Measurements from ENCODE around the gene PPP2R3B. TPM values are rescaled to one million over a fixed set of nuclear protein-coding genes. Genes with fewer than 3 reads are reported as not detected.

The PPP2R3B gene
- total and polyA plus RNA-seq, 2 donors (not counting 1 experiment from before 2014, with no cell fraction given) = 43.3 to 47.6 TPM

GRCh38 chrX:353566-354535, 32.9 kb downstream of the PPP2R3B start:
- Histone ChIP-seq H3K79me2 (ENCODE audit: control insufficient read depth, insufficient read depth, low read length) (peaks cover 13% of the 10 kb centered on the region), H3K4me1 (ENCODE audit: control insufficient read depth in 2 of 2, insufficient read depth in 2 of 2, low read length in 2 of 2) (peaks cover 0 to 4% of the 10 kb centered on the region in 2 donors), H3K9ac (ENCODE audit: low read length) (no peak overlapping the region), H3K27me3 (replicated peaks in 1 of 4; ENCODE audit: control extremely low read depth in 1 of 4, control insufficient read depth in 3 of 4, insufficient read depth in 4 of 4, low read length in 3 of 4) (no peaks in the 10 kb centered on the region), H3K9me3 (ENCODE audit: control extremely low read depth in 1 of 3, control insufficient read depth in 2 of 3, insufficient read depth in 1 of 3, low read length in 2 of 3) (peaks cover 0 to 18% (median 0%) of the 10 kb centered on the region in 3 donors), H3K36me3 (replicated peaks in 1 of 2; ENCODE audit: control extremely low read depth in 1 of 2, control insufficient read depth in 1 of 2, extremely low read depth in 1 of 2, insufficient read depth in 2 of 2, low read length in 1 of 2) (peaks cover 0 to 8% of the 10 kb centered on the region in 2 experiments), H3K4me2 (replicated peaks; ENCODE audit: low read depth, low read length, poor library complexity, severe bottlenecking) (no peak overlapping the region), H4K20me1 (ENCODE audit: control insufficient read depth, insufficient read depth, low read length, poor library complexity, severe bottlenecking) (no peaks in the 10 kb centered on the region), H3K4me3 (ENCODE audit: control extremely low read depth in 1 of 5, extremely low read depth in 1 of 5, insufficient read depth in 1 of 5, low read depth in 2 of 5, low read length in 4 of 5) (no peak overlapping the region), H3K27ac (ENCODE audit: low read length in 2 of 2) (no peak overlapping the region), H2AFZ (ENCODE audit: insufficient read depth, low read depth, low read length, poor library complexity, severe bottlenecking) (no peak overlapping the region)
- WGBS (ENCODE audit: insufficient coverage) = 94% methylated on average over 37 of the region's 39 CpGs
- no peak overlapping the region for H3K27ac Mint-ChIP-seq
- H3K4me3 Mint-ChIP-seq = no peak overlapping the region
- no peaks in the 10 kb centered on the region for H3K27me3 Mint-ChIP-seq
- no peak for ATAC-seq (ENCODE audit: low read depth)
- POLR2A ChIA-PET = no interaction called here
- intact Hi-C loops (cut with micrococcal nuclease) = no loop called here
- TF ChIP-seq EZH2 (IDR thresholded peaks at IDR 0.05; ENCODE audit: borderline replicate concordance, insufficient read depth, low read depth, low read length, poor library complexity, severe bottlenecking) (no peak), CTCF (IDR thresholded peaks at IDR 0.05) (no peak)
- CTCF ChIA-PET = no interaction called here
- no peaks in the 10 kb centered on the region for H3K9me3 Mint-ChIP-seq (ENCODE audit: insufficient read depth)
- no peak for DNase-seq
- peaks cover 4% of the 10 kb centered on the region for H3K4me1 Mint-ChIP-seq
